Measurements from ENCODE around the gene SAE1.
"Not testable (repeated sequence)": the region's sequence is repeated elsewhere in the genome, so short reads cannot be mapped to it uniquely, and the experiment has no call there.

The SAE1 gene

DNA sequence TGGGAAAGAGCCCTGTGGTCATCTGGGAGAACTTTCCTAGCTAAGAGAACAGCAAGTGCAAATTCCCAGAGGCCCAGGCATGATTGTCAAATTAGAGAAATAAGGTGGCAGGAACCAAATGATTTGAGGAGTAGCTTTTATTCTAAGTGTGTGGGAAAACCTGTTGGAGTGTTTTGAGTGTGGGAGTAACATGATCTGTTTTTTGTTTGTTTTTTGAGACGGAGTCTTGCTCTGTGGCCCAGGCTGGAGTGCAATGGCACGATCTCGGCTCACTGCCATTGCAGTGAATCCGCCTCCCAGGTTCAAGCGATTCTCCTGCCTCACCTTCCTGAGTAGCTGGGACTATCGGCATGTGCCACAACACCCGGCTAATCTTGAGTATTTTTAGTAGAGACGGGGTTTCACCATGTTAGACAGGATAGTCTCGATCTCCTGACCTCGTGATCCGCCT lies 2.4 kb downstream of the SAE1 start:
- CTCF ChIA-PET, result interaction anchor here (0.9 to 4.3 kb wide), 8 partner anchors 13 to 114 kb away, joined by 3 to 29 read pairs (median 8); no protein-coding TSS in a partner anchor
- no peak for DNase-seq (ENCODE audit: extremely low spot score)
- POLR2A ChIA-PET, result interaction anchor here (0.7 kb wide), 2 partner anchors 131 to 590 kb away, joined by 3 read pairs; no protein-coding TSS in a partner anchor
- TF ChIP-seq, protein P1, sequence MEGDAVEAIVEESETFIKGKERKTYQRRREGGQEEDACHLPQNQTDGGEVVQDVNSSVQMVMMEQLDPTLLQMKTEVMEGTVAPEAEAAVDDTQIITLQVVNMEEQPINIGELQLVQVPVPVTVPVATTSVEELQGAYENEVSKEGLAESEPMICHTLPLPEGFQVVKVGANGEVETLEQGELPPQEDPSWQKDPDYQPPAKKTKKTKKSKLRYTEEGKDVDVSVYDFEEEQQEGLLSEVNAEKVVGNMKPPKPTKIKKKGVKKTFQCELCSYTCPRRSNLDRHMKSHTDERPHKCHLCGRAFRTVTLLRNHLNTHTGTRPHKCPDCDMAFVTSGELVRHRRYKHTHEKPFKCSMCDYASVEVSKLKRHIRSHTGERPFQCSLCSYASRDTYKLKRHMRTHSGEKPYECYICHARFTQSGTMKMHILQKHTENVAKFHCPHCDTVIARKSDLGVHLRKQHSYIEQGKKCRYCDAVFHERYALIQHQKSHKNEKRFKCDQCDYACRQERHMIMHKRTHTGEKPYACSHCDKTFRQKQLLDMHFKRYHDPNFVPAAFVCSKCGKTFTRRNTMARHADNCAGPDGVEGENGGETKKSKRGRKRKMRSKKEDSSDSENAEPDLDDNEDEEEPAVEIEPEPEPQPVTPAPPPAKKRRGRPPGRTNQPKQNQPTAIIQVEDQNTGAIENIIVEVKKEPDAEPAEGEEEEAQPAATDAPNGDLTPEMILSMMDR (IDR thresholded peaks at IDR 0.05; ENCODE audit: control extremely low read depth, extremely low read depth, low read depth, missing control alignments), result no peak

DNA sequence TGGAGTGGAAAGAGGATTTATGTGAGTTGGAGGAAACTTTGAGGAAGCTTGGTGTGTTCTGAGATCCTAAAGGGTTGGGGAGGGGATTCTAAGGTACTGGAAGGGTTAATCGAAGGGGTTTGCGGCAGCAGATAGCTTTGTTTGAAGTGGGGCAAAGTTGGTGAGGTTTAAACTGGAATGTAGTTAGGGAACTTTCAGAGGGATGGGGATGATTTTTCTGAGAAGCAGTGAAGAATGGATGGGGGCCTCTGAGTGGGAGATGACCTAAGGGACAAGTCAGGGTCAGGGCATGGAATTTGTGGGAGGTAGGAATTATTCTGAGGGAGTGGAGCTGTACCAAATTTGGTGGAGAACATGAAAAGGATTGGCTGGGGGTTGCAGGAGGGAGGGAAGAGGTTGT lies 3.9 kb downstream of the SAE1 start:
- ChIA-PET CTCF (interaction anchor here (0.8 to 1.3 kb wide), 3 partner anchors 55 to 112 kb away, joined by 3 to 4 read pairs (median 3); no protein-coding TSS in a partner anchor), POLR2A (interaction anchor here (0.6 kb wide), 1 partner anchor 26 kb away, joined by 6 read pairs; no protein-coding TSS in a partner anchor)
- DNase-seq (ENCODE audit: extremely low spot score), result no peak
- TF ChIP-seq, protein P1 (IDR thresholded peaks at IDR 0.05; ENCODE audit: control extremely low read depth, extremely low read depth, low read depth, missing control alignments), result no peak

DNA sequence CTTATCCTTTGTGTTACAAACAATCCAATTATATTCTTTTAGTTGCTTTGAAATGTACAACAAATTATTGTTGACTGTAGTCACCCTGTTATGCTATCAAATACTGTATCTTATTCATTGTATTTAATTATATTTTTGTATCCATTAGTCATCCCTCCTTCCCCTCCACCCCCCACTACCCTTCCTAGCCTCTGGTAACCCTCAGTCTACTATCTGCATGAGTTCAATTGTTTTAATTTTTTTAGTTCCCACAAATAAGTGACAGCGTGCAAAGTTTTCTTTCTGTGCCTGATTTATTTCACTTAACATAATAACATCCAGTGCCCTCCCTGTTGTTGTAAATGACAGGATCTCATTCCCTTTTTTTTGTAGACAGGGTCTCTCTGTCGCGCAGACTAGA lies 4.5 kb downstream of the SAE1 start:
- DNase-seq (ENCODE audit: extremely low spot score), result no peak
- ChIA-PET POLR2A (interaction anchor here (0.6 kb wide), 1 partner anchor 25 kb away, joined by 6 read pairs; no protein-coding TSS in a partner anchor), CTCF (interaction anchor here (0.8 to 1.9 kb wide), 4 partner anchors 9 to 112 kb away, joined by 3 to 8 read pairs (median 4); no protein-coding TSS in a partner anchor)
- TF ChIP-seq, protein P1 (IDR thresholded peaks at IDR 0.05; ENCODE audit: control extremely low read depth, extremely low read depth, low read depth, missing control alignments), result no peak

DNA sequence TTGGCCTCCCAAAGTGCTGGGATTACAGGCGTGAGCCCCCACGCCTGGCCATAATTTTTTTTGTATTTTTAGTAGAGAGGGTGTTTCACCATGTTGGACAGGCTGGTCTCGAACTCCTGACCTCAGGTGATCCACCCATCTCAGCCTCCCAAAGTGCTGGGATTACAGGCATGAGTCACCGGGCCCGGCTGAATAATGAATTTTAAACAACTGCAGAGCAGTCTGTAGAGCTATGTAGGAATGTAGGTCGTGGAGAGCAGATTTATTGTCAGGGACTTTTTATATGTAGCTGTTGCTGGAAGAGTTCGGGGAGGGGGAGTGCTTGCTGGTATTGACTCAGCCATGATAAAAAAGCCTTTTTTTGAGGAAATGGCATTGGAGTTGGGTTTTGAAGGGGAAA lies 10.6 kb downstream of the SAE1 start:
- DNase-seq (ENCODE audit: extremely low spot score), result not testable (repeated sequence)
- CTCF ChIA-PET, result interaction anchor here (1.2 to 2.2 kb wide), 4 partner anchors 9 to 103 kb away, joined by 4 to 8 read pairs (median 4); partner anchors contain the start of gene SAE1
- POLR2A ChIA-PET, result interaction anchor here (0.6 kb wide), 1 partner anchor 109 kb away, joined by 3 read pairs; no protein-coding TSS in a partner anchor

DNA sequence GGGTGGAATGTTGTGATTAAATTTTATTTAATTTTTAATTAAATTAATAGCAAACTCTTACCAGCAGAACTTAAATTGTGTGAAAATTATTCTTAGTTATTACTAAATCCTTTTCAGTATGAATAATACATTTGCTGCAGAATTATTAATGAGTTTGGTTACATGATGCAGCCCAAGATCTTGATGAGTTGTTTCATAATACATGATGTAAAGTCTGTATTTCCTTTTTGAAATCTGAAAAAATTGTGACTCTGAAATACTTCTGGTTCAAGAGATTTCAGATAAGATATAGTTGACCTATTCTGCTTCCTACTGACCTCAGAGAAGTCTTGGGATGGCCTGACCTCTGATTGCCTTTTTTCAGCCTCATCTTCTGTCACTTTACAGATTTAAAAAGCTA lies 11.1 kb downstream of the SAE1 start:
- ChIA-PET POLR2A (interaction anchor here (0.6 kb wide), 1 partner anchor 281 kb away, joined by 5 read pairs; the partner anchor contains the start of gene ARHGAP35), CTCF (interaction anchor here (1.2 to 2.2 kb wide), 3 partner anchors 9 to 103 kb away, joined by 4 to 8 read pairs (median 5); partner anchors contain the start of gene SAE1)
- TF ChIP-seq, protein P1 (IDR thresholded peaks at IDR 0.05; ENCODE audit: control extremely low read depth, extremely low read depth, low read depth, missing control alignments), result no peak
- no peak for DNase-seq (ENCODE audit: extremely low spot score)

DNA sequence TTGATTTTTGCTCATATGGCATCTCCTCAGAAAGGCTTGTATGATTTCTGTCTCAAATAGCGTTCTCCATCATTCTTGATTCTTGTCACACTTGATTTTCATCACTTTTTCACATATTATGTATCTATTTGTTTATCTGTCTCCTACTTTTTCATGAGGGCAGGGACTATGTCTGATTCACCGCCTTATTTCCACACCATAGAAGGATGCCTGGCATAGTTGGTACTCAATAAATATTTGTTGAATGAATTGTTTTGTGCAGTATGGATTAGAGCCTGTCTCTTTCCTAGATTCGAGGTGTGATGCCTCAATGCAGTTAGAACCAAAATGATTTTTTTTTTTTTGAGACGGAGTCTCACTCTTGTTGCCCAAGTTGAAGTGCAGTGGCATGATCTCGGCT lies 12.1 kb downstream of the SAE1 start:
- TF ChIP-seq, protein P1 (IDR thresholded peaks at IDR 0.05; ENCODE audit: control extremely low read depth, extremely low read depth, low read depth, missing control alignments), result no peak
- POLR2A ChIA-PET, result interaction anchor here (0.5 to 1.1 kb wide), 2 partner anchors 30 to 84 kb away, joined by 4 to 7 read pairs; no protein-coding TSS in a partner anchor
- CTCF ChIA-PET, result interaction anchor here (2.1 to 8.4 kb wide), 3 partner anchors 63 to 130 kb away, joined by 6 to 194 read pairs (median 7); no protein-coding TSS in a partner anchor
- no peak for DNase-seq (ENCODE audit: extremely low spot score)
